Keratinocyte (primary cell): ENCODE measurements around the gene LGR4. TPM values are rescaled to one million over a fixed set of nuclear protein-coding genes. Genes with fewer than 3 reads are reported as not detected.

ENCODE experiments used
- DNase-seq: peaks from one replicate; pipeline ENCODE4 v3.0.0-alpha.2; 2011; ENCODE audit warnings: low read depth, missing footprints, low spot score
- FAIRE-seq: peaks from 2 replicates; lab custom pipeline; 2011; peaks lifted over from hg19 to GRCh38; lab: Jason Lieb, UNC
- H2AFZ ChIP-seq: 2 replicates; pipeline ENCODE4 v1.6.0; 2012; ENCODE audit warnings: low read length, control low read depth, inconsistent platforms; ENCODE audit not compliant: control insufficient read depth
- H3K27ac ChIP-seq: 2 replicates; pipeline ENCODE4 v1.5.1; 2011; ENCODE audit warnings: low read length; ENCODE audit not compliant: control insufficient read depth, insufficient read depth
- H3K27me3 ChIP-seq: 3 replicates; pipeline ENCODE4 v1.6.0; 2011; ENCODE audit warnings: low read length; ENCODE audit not compliant: control insufficient read depth, insufficient read depth; ENCODE audit errors: extremely low read depth
- H3K36me3 ChIP-seq, 2 experiments: 2 replicates in 1 of 2; 3 replicates in 1 of 2; pipeline ENCODE4 v1.5.1; 2011; ENCODE audit warnings: low read length in 2 of 2, mild to moderate bottlenecking in 1 of 2; ENCODE audit not compliant: control insufficient read depth in 2 of 2, insufficient read depth in 2 of 2; ENCODE audit errors: extremely low read depth in 1 of 2
- H3K4me1 ChIP-seq: 3 replicates; pipeline ENCODE4 v1.5.1; 2011; ENCODE audit warnings: low read length; ENCODE audit not compliant: control insufficient read depth, insufficient read depth; ENCODE audit errors: extremely low read depth
- H3K4me2 ChIP-seq: 3 replicates; pipeline ENCODE4 v1.6.0; 2011; ENCODE audit warnings: low read depth, low read length; ENCODE audit not compliant: control insufficient read depth, insufficient read depth; ENCODE audit errors: extremely low read depth
- H3K4me3 ChIP-seq, 3 experiments: fragments of 200-600 bp in 1 of 3; sonication (generic) in 1 of 3; 2 replicates in 2 of 3; 3 replicates in 1 of 3; pipeline ENCODE4 v1.5.1; 2011 to 2016; ENCODE audit warnings: low read length in 3 of 3, mild to moderate bottlenecking in 3 of 3, control low read depth in 2 of 3, inconsistent platforms in 1 of 3, low read depth in 1 of 3, mixed read lengths in 1 of 3, mixed run types in 1 of 3, moderate library complexity in 1 of 3; ENCODE audit not compliant: control insufficient read depth in 2 of 3, insufficient read depth in 2 of 3; ENCODE audit errors: extremely low read depth in 1 of 3
- H3K79me2 ChIP-seq: 2 replicates; pipeline ENCODE4 v1.6.0; 2012; ENCODE audit warnings: low read length; ENCODE audit not compliant: control insufficient read depth, insufficient read depth
- H3K9ac ChIP-seq: 3 replicates; pipeline ENCODE4 v1.6.0; 2011; ENCODE audit warnings: low read length; ENCODE audit not compliant: control insufficient read depth, insufficient read depth; ENCODE audit errors: extremely low read depth
- H3K9me1 ChIP-seq: 3 replicates; pipeline ENCODE4 v1.6.0; 2011; ENCODE audit warnings: low read length; ENCODE audit not compliant: control insufficient read depth, insufficient read depth; ENCODE audit errors: extremely low read depth
- H3K9me3 ChIP-seq: 2 replicates; pipeline ENCODE4 v1.5.1; 2012; ENCODE audit warnings: low read depth, low read length; ENCODE audit not compliant: control insufficient read depth
- H4K20me1 ChIP-seq: 3 replicates; pipeline ENCODE4 v1.6.0; 2011; ENCODE audit warnings: low read length; ENCODE audit not compliant: control insufficient read depth, insufficient read depth; ENCODE audit errors: extremely low read depth
- EZH2 ChIP-seq: IDR thresholded peaks from one replicate; pipeline ENCODE4 v1.6.1; 2012; ENCODE audit warnings: inconsistent platforms, mild to moderate bottlenecking, low read length, moderate library complexity
- dilution Hi-C: fragments of 300-500 bp; cut with MboI; formaldehyde crosslinking; loops from one replicate; pipeline ENCODE4 v1.7.0; 2020; ENCODE audit warnings: low sequenced_read_pairs; ENCODE audit not compliant: extremely low pct_ligation_motif_present
- polyA plus RNA-seq, 5 experiments: library from polyadenylated mRNA; depleted of rRNA in 3 of 5; stranded (reverse) in 3 of 5; stranded (forward) in 1 of 5; unstranded in 1 of 5; fragments of >200 nt; gene quantifications; 1 replicate in 1 of 5; 2 replicates in 3 of 5; 3 replicates in 1 of 5; pipeline versions ENCODE4 v1.2.1 to v1.2.3, GENCODE V29; 2011 to 2012; ENCODE audit warnings: missing spikeins in 2 of 5, low read depth in 1 of 5, low replicate concordance in 1 of 5
- TF ChIP-seq, protein P1 (sequence below), 3 experiments: IDR thresholded peaks in 1 of 3; conservative IDR thresholded peaks in 1 of 3; optimal IDR thresholded peaks in 1 of 3; 2 replicates in 2 of 3; 3 replicates in 1 of 3; pipeline versions ENCODE3 to v1.5.1; 2011; ENCODE audit warnings: low read length in 3 of 3, mild to moderate bottlenecking in 3 of 3, moderate library complexity in 2 of 3, control low read depth in 1 of 3, inconsistent platforms in 1 of 3; ENCODE audit not compliant: insufficient read depth in 2 of 3; ENCODE audit errors: extremely low read depth in 1 of 3

Gene LGR4
- polyA plus RNA-seq, 1 donor (not counting 4 experiments of a cell fraction or from before 2014, with no cell fraction given), result 49.7 TPM

GRCh38 chr11:27372164-27372563 is 100.4 kb downstream of the LGR4 start:
- no peak for TF ChIP-seq EZH2
- TF ChIP-seq, protein P1, sequence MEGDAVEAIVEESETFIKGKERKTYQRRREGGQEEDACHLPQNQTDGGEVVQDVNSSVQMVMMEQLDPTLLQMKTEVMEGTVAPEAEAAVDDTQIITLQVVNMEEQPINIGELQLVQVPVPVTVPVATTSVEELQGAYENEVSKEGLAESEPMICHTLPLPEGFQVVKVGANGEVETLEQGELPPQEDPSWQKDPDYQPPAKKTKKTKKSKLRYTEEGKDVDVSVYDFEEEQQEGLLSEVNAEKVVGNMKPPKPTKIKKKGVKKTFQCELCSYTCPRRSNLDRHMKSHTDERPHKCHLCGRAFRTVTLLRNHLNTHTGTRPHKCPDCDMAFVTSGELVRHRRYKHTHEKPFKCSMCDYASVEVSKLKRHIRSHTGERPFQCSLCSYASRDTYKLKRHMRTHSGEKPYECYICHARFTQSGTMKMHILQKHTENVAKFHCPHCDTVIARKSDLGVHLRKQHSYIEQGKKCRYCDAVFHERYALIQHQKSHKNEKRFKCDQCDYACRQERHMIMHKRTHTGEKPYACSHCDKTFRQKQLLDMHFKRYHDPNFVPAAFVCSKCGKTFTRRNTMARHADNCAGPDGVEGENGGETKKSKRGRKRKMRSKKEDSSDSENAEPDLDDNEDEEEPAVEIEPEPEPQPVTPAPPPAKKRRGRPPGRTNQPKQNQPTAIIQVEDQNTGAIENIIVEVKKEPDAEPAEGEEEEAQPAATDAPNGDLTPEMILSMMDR (optimal IDR thresholded peaks at IDR 0.05 in 1 of 3, IDR thresholded peaks at IDR 0.05 in 1 of 3, conservative IDR thresholded peaks at IDR 0.05 in 1 of 3; ENCODE audit: extremely low read depth in 1 of 3, insufficient read depth in 2 of 3, low read length in 3 of 3), result no peak
- H3K4me2 ChIP-seq, result no peak overlapping the region
- no peak for DNase-seq
- dilution Hi-C loops, result no loop called here
- H3K4me3 ChIP-seq, result no peak overlapping the region
- H3K9me3 ChIP-seq, result no peaks in the 10 kb centered on the region
- no peak for FAIRE-seq
- no peaks in the 10 kb centered on the region for H3K79me2 ChIP-seq
- no peak overlapping the region for H2AFZ ChIP-seq
- H4K20me1 ChIP-seq, result no peaks in the 10 kb centered on the region
- no peaks in the 10 kb centered on the region for H3K9me1 ChIP-seq
- peaks cover 8 to 25% of the 10 kb centered on the region in 2 experiments for H3K36me3 ChIP-seq
- no peak overlapping the region for H3K27ac ChIP-seq
- H3K4me1 ChIP-seq, result no peaks in the 10 kb centered on the region
- H3K27me3 ChIP-seq, result no peaks in the 10 kb centered on the region
- no peak overlapping the region for H3K9ac ChIP-seq

DNA sequence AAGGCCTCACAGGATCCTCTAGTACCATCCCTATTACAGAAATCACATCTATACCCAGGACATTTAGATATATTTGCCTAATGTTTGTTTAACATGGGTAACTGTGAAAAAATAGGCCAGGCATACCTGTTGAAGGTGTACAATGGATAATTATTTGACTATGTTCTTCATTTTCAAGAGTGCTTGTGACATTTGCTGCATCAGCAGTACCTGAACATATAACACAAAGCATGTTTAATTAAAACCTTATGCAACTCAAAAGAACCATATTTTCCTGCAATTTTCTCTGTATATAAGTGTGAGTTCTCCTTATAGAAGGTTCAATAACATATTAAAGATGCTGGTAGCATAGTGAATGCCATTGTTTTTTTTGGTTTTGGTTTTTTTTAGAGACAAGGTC is 101.1 kb downstream of the LGR4 start:
- H4K20me1 ChIP-seq, result no peaks in the 10 kb centered on the region
- peaks cover 8 to 23% of the 10 kb centered on the region in 2 experiments for H3K36me3 ChIP-seq
- no peak overlapping the region for H2AFZ ChIP-seq
- H3K9me3 ChIP-seq, result no peaks in the 10 kb centered on the region
- H3K9me1 ChIP-seq, result no peaks in the 10 kb centered on the region
- no peaks in the 10 kb centered on the region for H3K27me3 ChIP-seq
- H3K4me3 ChIP-seq, result no peak overlapping the region
- DNase-seq, result no peak
- H3K27ac ChIP-seq, result no peak overlapping the region
- no peak overlapping the region for H3K9ac ChIP-seq
- no peak for FAIRE-seq
- H3K79me2 ChIP-seq, result no peaks in the 10 kb centered on the region
- no peaks in the 10 kb centered on the region for H3K4me1 ChIP-seq
- H3K4me2 ChIP-seq, result no peak overlapping the region
- dilution Hi-C loops, result no loop called here
- TF ChIP-seq, protein P1 (optimal IDR thresholded peaks at IDR 0.05 in 1 of 3, IDR thresholded peaks at IDR 0.05 in 1 of 3, conservative IDR thresholded peaks at IDR 0.05 in 1 of 3; ENCODE audit: extremely low read depth in 1 of 3, insufficient read depth in 2 of 3, low read length in 3 of 3), result no peak
- TF ChIP-seq EZH2, result no peak
